Measurements from ENCODE around the gene SLC66A1. TPM values are rescaled to one million over a fixed set of nuclear protein-coding genes. Genes with fewer than 3 reads are reported as not detected.

The SLC66A1 gene
- total RNA-seq, 1 donor from 2014 or later, result 4.8 TPM

DNA sequence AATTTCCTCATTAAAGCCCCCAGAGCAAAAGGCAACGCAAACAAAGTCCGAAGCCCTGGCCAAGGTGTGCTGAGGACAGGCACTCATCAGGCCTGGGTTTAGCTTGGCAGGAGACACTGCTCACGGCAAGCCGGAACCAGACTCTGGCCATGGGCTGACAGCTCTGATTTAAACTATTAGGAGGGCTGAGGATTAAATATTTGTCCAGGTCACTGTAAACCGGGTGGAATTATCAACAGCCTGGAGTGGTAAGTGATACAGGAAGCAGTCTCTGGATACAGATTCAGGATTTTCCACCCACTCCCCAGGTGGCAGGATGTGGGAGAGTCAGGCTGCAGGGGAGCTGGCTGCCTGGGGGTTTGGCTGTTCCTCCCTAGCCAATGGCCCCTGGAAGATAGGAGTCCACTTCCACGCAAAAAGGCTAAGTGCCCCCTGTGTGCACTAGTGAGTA is 42.4 kb downstream of the SLC66A1 start:
- Mint-ChIP-seq H3K4me1 (no peaks in the 10 kb centered on the region), H3K4me3 (no peak overlapping the region), H3K9me3 (no peaks in the 10 kb centered on the region), H3K27me3 (ENCODE audit: insufficient read depth, low read depth) (no peaks in the 10 kb centered on the region), H3K36me3 (peaks cover 20% of the 10 kb centered on the region), H3K27ac (no peak overlapping the region)
- Histone ChIP-seq H3K9me3 (ENCODE audit: low read depth) (no peaks in the 10 kb centered on the region), H3K27ac (no peak overlapping the region), H3K9ac (no peak overlapping the region), H3K36me3 (no peaks in the 10 kb centered on the region), H3K4me1 (peaks cover 5% of the 10 kb centered on the region), H4K20me1 (ENCODE audit: low read depth) (peaks cover 32% of the 10 kb centered on the region), H3K4me2 (no peak overlapping the region), H2AFZ (replicated peaks) (no peak overlapping the region), H3K4me3 (no peak overlapping the region), H3K79me2 (ENCODE audit: low read depth) (no peaks in the 10 kb centered on the region), H3K27me3 (no peaks in the 10 kb centered on the region), H3F3A (ENCODE audit: low read depth) (no peaks in the 10 kb centered on the region)
- DNase-seq (ENCODE audit: low spot score), result no peak
- TF ChIP-seq EZH2phosphoT487 (IDR thresholded peaks at IDR 0.05), result no peak
- TF ChIP-seq, protein P1, sequence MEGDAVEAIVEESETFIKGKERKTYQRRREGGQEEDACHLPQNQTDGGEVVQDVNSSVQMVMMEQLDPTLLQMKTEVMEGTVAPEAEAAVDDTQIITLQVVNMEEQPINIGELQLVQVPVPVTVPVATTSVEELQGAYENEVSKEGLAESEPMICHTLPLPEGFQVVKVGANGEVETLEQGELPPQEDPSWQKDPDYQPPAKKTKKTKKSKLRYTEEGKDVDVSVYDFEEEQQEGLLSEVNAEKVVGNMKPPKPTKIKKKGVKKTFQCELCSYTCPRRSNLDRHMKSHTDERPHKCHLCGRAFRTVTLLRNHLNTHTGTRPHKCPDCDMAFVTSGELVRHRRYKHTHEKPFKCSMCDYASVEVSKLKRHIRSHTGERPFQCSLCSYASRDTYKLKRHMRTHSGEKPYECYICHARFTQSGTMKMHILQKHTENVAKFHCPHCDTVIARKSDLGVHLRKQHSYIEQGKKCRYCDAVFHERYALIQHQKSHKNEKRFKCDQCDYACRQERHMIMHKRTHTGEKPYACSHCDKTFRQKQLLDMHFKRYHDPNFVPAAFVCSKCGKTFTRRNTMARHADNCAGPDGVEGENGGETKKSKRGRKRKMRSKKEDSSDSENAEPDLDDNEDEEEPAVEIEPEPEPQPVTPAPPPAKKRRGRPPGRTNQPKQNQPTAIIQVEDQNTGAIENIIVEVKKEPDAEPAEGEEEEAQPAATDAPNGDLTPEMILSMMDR (IDR thresholded peaks at IDR 0.05), result no peak
- no peak for TF ChIP-seq EZH2 (IDR thresholded peaks at IDR 0.05)

DNA sequence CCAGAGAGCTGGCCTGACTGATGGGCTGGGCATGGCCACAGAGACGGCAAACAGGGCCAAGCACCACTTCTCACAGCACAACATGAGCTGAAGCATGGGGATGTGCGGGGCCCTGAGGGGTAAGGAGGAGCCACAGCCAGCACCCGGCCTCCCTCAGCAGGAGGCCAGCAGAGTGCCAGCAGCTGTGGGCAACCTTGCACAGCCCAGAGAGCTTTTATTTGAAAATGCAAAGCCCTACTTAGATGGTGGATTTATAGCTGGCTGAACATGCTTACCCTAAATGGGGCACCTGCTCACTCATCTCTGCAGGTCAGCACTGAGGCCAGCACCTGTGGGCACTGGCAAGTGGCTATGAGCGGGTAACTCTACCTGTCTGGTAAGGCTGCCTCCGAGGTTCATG is 44.1 kb downstream of the SLC66A1 start:
- Mint-ChIP-seq H3K27ac (no peak overlapping the region), H3K4me1 (peaks cover 5% of the 10 kb centered on the region), H3K36me3 (peaks cover 16% of the 10 kb centered on the region), H3K4me3 (no peak overlapping the region), H3K9me3 (no peaks in the 10 kb centered on the region), H3K27me3 (ENCODE audit: insufficient read depth, low read depth) (no peaks in the 10 kb centered on the region)
- Histone ChIP-seq H3K4me1 (peaks cover 5% of the 10 kb centered on the region), H3F3A (ENCODE audit: low read depth) (no peaks in the 10 kb centered on the region), H4K20me1 (ENCODE audit: low read depth) (peaks cover 46% of the 10 kb centered on the region), H3K36me3 (no peaks in the 10 kb centered on the region), H3K9me3 (ENCODE audit: low read depth) (no peaks in the 10 kb centered on the region), H3K4me2 (no peak overlapping the region), H3K9ac (no peak overlapping the region), H3K27ac (no peak overlapping the region), H3K4me3 (no peak overlapping the region), H3K79me2 (ENCODE audit: low read depth) (no peaks in the 10 kb centered on the region), H2AFZ (replicated peaks) (no peak overlapping the region), H3K27me3 (no peaks in the 10 kb centered on the region)
- DNase-seq (ENCODE audit: low spot score), result no peak
- no peak for TF ChIP-seq EZH2phosphoT487 (IDR thresholded peaks at IDR 0.05)
- no peak for TF ChIP-seq EZH2 (IDR thresholded peaks at IDR 0.05)
- TF ChIP-seq, protein P1 (IDR thresholded peaks at IDR 0.05), result no peak

DNA sequence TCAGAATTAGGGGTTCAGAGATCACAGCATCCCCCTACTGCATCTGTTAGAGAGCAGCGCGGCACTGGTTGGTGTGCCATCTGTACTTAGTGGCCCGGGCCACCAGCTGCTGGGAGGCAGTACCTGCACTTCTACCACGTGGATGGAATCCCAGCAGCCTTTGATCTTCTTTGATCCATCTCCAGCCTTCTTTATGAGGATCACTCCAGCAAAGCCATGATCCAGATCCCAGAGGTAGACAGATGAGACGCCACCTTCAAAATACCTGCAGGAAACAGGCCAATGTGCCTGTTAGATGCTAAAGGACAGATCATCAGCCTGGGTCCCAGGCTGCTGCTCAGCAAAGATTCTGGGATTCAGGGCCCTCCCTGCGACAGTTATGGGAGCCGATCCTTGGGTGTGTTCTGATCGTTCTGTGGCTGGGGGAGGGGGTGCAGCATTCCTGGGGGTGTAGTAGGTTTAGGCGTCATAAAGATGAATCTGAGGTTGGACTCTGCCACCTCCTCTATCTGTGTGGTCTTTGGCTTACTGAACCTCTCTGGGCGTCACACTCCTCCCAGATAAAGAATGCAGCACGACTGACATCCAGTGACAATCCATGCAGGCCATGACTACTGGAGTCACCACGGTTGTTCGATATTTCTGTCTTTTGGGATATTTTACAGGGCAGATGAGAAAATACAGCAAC is 45.3 kb downstream of the SLC66A1 start:
- no peak for TF ChIP-seq EZH2phosphoT487 (IDR thresholded peaks at IDR 0.05)
- TF ChIP-seq, protein P1 (IDR thresholded peaks at IDR 0.05), result no peak
- Histone ChIP-seq H3K9ac (no peak overlapping the region), H3K79me2 (ENCODE audit: low read depth) (no peaks in the 10 kb centered on the region), H3K9me3 (ENCODE audit: low read depth) (no peaks in the 10 kb centered on the region), H2AFZ (replicated peaks) (no peak overlapping the region), H3K4me3 (no peak overlapping the region), H3K27ac (no peak overlapping the region), H4K20me1 (ENCODE audit: low read depth) (peaks cover 46% of the 10 kb centered on the region), H3K36me3 (no peaks in the 10 kb centered on the region), H3K4me2 (no peak overlapping the region), H3F3A (ENCODE audit: low read depth) (no peaks in the 10 kb centered on the region), H3K4me1 (peaks cover 5% of the 10 kb centered on the region), H3K27me3 (no peaks in the 10 kb centered on the region)
- peaks cover 11% of the 10 kb centered on the region for H3K4me1 Mint-ChIP-seq
- no peaks in the 10 kb centered on the region for H3K27me3 Mint-ChIP-seq (ENCODE audit: insufficient read depth, low read depth)
- peaks cover 11% of the 10 kb centered on the region for H3K36me3 Mint-ChIP-seq
- H3K9me3 Mint-ChIP-seq, result no peaks in the 10 kb centered on the region
- H3K4me3 Mint-ChIP-seq, result no peak overlapping the region
- DNase-seq (ENCODE audit: low spot score), result no peak
- H3K27ac Mint-ChIP-seq, result no peak overlapping the region
